ENCODE results near the gene PRSS2. TPM values are rescaled to one million over a fixed set of nuclear protein-coding genes. Genes with fewer than 3 reads are reported as not detected.
"Not testable (repeated sequence)": the region's sequence is repeated elsewhere in the genome, so short reads cannot be mapped to it uniquely, and the experiment has no call there.

The PRSS2 gene
- polyA plus RNA-seq, 1 donor: 60.4 TPM

DNA sequence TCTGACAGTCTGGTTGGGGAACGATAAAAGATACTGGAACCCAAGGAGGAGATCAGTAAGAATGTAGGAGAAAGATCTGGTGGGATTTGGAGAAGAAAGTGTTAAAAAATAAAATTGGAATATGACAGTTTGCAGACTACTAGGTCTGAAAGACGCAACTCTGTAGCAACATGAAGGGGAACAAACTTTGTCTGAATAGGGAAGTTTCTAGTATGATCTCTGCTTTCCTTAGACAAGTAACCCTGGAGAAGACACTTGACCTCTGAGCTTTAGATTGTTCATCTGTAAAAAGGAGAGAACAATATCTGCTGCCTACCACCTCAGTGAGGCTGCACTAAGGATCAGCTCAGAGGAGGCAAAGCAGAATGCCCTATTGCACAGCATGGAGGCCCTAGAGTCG is 24.5 kb upstream of the PRSS2 start:
- Histone ChIP-seq H3K4me1 (ENCODE audit: control insufficient read depth, insufficient read depth, low read length) (no peaks in the 10 kb centered on the region), H3K27ac (ENCODE audit: low read length) (no peak overlapping the region), H3K36me3 (ENCODE audit: control insufficient read depth, insufficient read depth, low read length) (no peaks in the 10 kb centered on the region), H3K9me3 (ENCODE audit: control insufficient read depth, low read depth, low read length) (no peaks in the 10 kb centered on the region), H3K4me3 (ENCODE audit: low read length) (no peak overlapping the region), H3K27me3 (ENCODE audit: control insufficient read depth, insufficient read depth, low read length) (peaks cover 2% of the 10 kb centered on the region)
- WGBS (ENCODE audit: insufficient coverage, low lambda C conversion rate): 82% methylated on average over 2 of the region's 3 CpGs
- DNase-seq: no peak

DNA sequence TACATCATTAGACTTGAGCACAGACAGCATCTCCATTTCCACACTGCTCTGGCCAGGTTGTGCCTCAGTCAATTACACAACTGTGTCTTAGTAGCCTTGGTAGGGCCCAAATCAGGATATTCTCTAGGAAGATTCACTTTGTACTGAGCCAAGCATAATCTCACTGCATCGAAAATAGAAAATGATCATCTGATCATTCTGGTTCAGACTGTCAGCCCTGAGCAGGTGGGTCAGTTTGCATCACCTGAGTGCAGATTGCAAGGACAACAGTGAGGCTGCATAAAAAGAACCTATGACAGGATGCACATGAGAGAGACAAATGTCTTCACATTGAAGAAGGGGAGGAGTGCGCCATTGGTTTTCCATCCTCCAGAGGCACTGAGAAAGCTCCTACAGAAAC is 22.4 kb upstream of the PRSS2 start:
- 100% methylated on average over 1 of the region's 2 CpGs for WGBS (ENCODE audit: insufficient coverage, low lambda C conversion rate)

DNA sequence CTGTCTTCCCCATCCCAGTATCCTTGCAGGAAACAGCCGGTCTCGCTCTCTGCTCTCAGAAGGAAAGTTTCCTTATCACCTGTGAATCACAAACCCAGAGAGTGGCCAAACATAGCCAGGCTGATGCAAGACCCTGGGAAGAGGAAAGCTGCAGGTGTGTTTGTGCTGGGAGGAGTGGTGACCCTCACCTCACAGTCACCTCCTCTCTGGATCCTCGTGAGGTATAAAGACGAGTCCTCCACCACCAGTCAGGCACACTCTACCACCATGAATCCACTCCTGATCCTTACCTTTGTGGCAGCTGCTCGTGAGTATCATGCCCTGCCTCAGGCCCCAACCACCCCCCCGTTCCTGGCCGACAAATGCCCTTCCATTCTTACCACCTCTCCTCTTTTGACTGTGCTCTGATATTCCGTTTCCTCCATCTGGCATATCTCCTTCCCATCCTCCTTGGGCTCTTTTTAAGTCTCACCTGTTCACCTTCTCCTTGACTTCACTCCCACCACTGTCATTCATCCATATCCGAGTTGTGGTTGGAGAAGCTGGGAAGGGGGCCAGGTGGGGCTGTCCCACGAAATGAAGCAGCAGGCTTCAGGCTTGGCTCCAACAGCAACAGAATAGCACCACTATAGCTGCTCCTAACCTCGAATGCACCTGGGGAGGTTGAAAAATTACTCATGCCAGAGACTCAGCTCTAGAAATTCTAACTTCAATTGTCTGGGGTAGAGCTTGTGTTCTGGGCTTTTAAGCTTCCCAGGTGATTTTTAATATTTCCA is 21.4 kb upstream of the PRSS2 start, which contains the start of gene PRSS1:
Gene PRSS1 (plus strand): TSS at position 255 of the 776 bp plus-strand sequence. CDS start 13 bp downstream, at position 268.
- Histone ChIP-seq H3K4me3 (ENCODE audit: low read length) (no peak within 1 kb of the TSS), H3K27ac (ENCODE audit: low read length) (no peak within 1 kb of the TSS), H3K36me3 (ENCODE audit: control insufficient read depth, insufficient read depth, low read length) (no peaks in the 10 kb centered on the region), H3K4me1 (ENCODE audit: control insufficient read depth, insufficient read depth, low read length) (no peaks in the 10 kb centered on the region), H3K27me3 (ENCODE audit: control insufficient read depth, insufficient read depth, low read length) (peaks cover 4% of the 10 kb centered on the region), H3K9me3 (ENCODE audit: control insufficient read depth, low read depth, low read length) (no peaks in the 10 kb centered on the region)
- WGBS (ENCODE audit: insufficient coverage, low lambda C conversion rate): 76% methylated on average over 4 of the region's 11 CpGs
- DNase-seq: no peak

More for the DNA sequence above, 22.4 kb upstream of the PRSS2 start:
- not testable (repeated sequence) for H3K4me1 ChIP-seq (ENCODE audit: control insufficient read depth, insufficient read depth, low read length); H3K27ac ChIP-seq (ENCODE audit: low read length); H3K9me3 ChIP-seq (ENCODE audit: control insufficient read depth, low read depth, low read length); H3K27me3 ChIP-seq (ENCODE audit: control insufficient read depth, insufficient read depth, low read length); H3K4me3 ChIP-seq (ENCODE audit: low read length); DNase-seq; H3K36me3 ChIP-seq (ENCODE audit: control insufficient read depth, insufficient read depth, low read length)

DNA sequence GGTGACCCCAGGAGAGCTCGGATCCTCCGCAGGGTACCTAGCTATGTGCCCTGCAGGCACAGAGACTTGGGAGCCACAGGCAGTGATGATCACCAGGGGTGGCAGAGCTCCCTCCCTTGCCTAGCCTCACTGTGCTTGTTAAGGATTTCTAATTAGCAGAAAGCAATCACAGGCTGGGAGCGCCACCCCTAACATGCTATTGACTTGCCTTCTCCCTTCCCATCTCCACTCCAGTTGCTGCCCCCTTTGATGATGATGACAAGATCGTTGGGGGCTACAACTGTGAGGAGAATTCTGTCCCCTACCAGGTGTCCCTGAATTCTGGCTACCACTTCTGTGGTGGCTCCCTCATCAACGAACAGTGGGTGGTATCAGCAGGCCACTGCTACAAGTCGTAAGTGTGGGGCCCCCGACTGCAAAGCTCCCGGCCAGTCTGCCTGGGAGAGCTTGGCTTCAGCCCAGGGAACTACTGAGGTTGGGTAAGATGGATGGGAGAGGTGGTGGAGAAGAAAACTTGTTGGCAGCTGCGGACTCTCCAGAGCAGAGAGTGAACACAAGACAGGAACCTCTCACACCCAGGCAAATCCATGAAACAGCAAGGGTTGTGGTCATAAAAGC is 20.3 kb upstream of the PRSS2 start:
- H3K27ac ChIP-seq (ENCODE audit: low read length): no peak overlapping the region
- H3K4me3 ChIP-seq (ENCODE audit: low read length): no peak overlapping the region
- H3K4me1 ChIP-seq (ENCODE audit: control insufficient read depth, insufficient read depth, low read length): no peaks in the 10 kb centered on the region
- H3K36me3 ChIP-seq (ENCODE audit: control insufficient read depth, insufficient read depth, low read length): no peaks in the 10 kb centered on the region
- H3K9me3 ChIP-seq (ENCODE audit: control insufficient read depth, low read depth, low read length): no peaks in the 10 kb centered on the region
- H3K27me3 ChIP-seq (ENCODE audit: control insufficient read depth, insufficient read depth, low read length): peaks cover 4% of the 10 kb centered on the region
- WGBS (ENCODE audit: insufficient coverage, low lambda C conversion rate): no CpG with 5 or more reads among the region's 9 CpGs
- DNase-seq: no peak

DNA sequence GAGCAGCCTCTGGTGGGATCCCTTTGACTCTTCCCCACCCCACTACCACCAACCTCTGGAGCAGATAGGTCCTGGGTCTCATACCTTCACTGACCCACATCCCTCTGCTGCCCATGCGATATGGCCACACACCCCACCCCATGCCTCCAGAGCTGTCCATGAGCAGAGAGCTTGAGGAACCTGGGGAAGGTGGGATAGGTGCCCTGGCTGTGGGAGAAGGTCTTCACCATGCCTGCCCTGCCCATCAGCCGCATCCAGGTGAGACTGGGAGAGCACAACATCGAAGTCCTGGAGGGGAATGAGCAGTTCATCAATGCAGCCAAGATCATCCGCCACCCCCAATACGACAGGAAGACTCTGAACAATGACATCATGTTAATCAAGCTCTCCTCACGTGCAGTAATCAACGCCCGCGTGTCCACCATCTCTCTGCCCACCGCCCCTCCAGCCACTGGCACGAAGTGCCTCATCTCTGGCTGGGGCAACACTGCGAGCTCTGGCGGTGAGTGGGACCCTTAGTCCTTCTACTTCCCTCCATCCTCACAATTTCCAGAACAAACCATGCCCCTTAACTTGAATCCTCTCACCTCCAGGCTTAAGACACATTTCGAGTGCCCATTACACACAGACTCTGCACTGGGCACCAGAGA is 19.1 kb upstream of the PRSS2 start:
- not testable (repeated sequence) for DNase-seq; H3K27me3 ChIP-seq (ENCODE audit: control insufficient read depth, insufficient read depth, low read length); H3K36me3 ChIP-seq (ENCODE audit: control insufficient read depth, insufficient read depth, low read length); H3K4me3 ChIP-seq (ENCODE audit: low read length); H3K9me3 ChIP-seq (ENCODE audit: control insufficient read depth, low read depth, low read length); H3K4me1 ChIP-seq (ENCODE audit: control insufficient read depth, insufficient read depth, low read length); H3K27ac ChIP-seq (ENCODE audit: low read length)
- WGBS (ENCODE audit: insufficient coverage, low lambda C conversion rate): 100% methylated on average over 1 of the region's 14 CpGs

DNA sequence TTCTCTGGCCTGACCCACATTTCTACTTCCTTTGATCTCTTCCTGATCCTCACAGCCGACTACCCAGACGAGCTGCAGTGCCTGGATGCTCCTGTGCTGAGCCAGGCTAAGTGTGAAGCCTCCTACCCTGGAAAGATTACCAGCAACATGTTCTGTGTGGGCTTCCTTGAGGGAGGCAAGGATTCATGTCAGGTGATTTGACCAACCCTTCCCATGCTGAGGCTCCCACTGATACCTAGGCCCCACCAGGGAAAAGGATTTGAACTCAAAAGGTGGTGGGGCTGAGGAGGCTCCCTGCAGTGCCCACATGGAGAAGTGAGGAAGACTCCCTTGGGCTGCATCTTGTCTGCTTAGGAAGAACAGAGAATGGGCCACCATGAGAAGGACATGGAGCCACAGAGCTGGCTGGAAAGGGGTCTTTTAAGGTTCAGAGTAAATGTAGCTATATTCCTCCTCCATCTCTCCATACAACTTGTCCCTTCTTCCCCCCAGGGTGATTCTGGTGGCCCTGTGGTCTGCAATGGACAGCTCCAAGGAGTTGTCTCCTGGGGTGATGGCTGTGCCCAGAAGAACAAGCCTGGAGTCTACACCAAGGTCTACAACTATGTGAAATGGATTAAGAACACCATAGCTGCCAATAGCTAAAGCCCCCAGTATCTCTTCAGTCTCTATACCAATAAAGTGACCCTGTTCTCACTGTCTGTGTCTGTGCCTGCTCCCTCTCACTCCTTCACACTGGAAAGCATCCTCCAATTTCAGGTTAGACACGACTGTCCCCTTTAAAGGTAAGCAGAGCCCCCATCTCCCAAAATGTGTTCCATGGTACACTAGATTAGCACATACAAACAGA is 18.2 kb upstream of the PRSS2 start:
- no peak overlapping the region for H3K27ac ChIP-seq (ENCODE audit: low read length)
- H3K36me3 ChIP-seq (ENCODE audit: control insufficient read depth, insufficient read depth, low read length): no peaks in the 10 kb centered on the region
- peaks cover 4% of the 10 kb centered on the region for H3K27me3 ChIP-seq (ENCODE audit: control insufficient read depth, insufficient read depth, low read length)
- no peak overlapping the region for H3K4me3 ChIP-seq (ENCODE audit: low read length)
- no CpG with 5 or more reads among the region's 3 CpGs for WGBS (ENCODE audit: insufficient coverage, low lambda C conversion rate)
- DNase-seq: no peak
- no peaks in the 10 kb centered on the region for H3K4me1 ChIP-seq (ENCODE audit: control insufficient read depth, insufficient read depth, low read length)
- no peaks in the 10 kb centered on the region for H3K9me3 ChIP-seq (ENCODE audit: control insufficient read depth, low read depth, low read length)

DNA sequence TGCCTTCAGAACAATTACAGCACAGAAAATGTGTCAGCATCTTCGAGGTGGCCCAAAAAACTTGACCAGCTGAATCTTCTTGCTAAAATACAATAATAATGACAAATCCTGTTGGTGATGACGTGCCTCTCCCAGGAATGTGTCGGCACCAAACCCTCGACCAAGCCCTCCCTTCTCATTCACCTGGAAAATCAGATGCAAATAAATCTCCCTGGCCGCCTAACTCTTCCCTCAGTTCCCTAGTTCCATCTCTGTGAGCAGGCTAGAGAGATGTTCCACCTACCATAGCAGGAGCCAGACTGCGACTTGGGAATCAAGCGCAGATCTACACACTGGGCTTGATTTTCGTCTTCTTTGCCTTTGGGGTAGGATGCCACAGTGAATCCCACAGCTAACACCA is 17.4 kb upstream of the PRSS2 start:
- H3K4me1 ChIP-seq (ENCODE audit: control insufficient read depth, insufficient read depth, low read length): no peaks in the 10 kb centered on the region
- no peaks in the 10 kb centered on the region for H3K9me3 ChIP-seq (ENCODE audit: control insufficient read depth, low read depth, low read length)
- DNase-seq: no peak
- H3K4me3 ChIP-seq (ENCODE audit: low read length): no peak overlapping the region
- no peak overlapping the region for H3K27ac ChIP-seq (ENCODE audit: low read length)
- H3K27me3 ChIP-seq (ENCODE audit: control insufficient read depth, insufficient read depth, low read length): peaks cover 4% of the 10 kb centered on the region
- no peaks in the 10 kb centered on the region for H3K36me3 ChIP-seq (ENCODE audit: control insufficient read depth, insufficient read depth, low read length)
- WGBS (ENCODE audit: insufficient coverage, low lambda C conversion rate): 90% methylated on average over 2 of the region's 8 CpGs

DNA sequence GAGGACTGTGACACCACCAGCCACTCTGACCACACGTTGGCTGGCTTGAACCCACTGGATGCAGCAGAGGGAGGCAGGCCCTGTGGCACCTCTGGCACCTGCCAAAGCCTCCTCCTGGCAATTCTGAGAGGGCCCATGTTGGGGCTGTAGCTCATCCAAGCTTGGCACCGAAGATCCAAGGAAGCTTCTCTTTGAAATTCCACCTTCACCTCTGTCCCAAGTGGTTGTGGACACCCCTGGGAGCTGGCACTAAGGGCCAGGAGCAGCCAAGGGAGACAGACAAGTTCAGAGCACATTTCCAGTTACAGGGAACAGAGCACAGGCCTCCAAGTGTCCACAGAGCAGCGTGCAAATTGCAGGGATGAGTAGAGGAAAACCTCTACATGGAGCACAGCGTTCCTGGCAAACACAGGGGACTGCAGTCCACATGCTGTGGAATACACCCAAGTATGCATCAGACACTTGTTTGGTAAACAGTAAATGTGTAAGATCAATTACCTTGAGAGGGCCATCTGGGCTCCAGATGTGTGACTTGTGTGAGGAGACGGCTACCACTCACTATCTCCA is 16.8 kb upstream of the PRSS2 start:
- no CpG with 5 or more reads among the region's 5 CpGs for WGBS (ENCODE audit: insufficient coverage, low lambda C conversion rate)
- not testable (repeated sequence) for H3K9me3 ChIP-seq (ENCODE audit: control insufficient read depth, low read depth, low read length); H3K4me3 ChIP-seq (ENCODE audit: low read length); H3K4me1 ChIP-seq (ENCODE audit: control insufficient read depth, insufficient read depth, low read length); DNase-seq; H3K27ac ChIP-seq (ENCODE audit: low read length); H3K36me3 ChIP-seq (ENCODE audit: control insufficient read depth, insufficient read depth, low read length); H3K27me3 ChIP-seq (ENCODE audit: control insufficient read depth, insufficient read depth, low read length)

DNA sequence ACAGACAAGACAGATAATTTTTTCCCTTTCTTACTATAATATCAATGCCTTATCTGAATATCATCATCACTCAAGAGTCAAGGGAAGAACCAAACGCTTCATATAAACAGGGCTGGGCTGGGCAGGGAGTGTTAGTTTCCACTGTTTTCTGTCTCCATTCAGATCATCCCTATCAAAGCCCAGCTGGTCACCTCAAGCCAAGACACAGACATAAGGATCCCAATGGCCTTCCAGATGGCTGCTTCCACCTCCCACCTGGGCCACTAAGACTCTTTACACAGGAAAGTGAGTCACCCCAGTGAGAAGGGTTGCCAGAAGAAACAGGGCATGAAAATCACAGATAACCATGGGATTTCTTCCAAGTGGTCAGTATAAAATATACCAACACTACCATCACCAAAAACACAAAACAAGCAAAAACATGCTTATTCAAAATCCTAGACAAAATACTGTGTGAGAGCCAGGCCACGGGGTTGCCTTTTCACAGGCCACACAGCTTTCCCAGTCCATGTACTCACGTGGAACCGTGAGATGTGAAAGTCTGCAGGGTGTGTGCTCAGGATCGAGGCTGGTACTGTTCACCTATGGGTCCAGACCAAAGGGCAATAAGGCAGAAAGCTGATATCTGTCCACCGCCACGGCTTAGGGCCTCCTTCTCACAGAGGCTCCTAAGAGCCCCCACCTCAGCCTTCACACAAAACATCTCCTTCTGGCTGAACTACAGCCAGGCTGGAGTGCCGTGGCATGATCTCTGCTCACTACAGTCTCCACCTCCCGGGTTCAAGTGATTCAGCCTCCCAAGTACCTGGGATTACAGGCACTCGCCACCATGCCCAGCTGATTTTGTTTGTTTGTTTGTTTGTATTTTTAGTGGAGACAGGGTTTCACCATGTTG is 15.8 kb upstream of the PRSS2 start:
- Histone ChIP-seq H3K36me3 (ENCODE audit: control insufficient read depth, insufficient read depth, low read length) (no peaks in the 10 kb centered on the region), H3K4me3 (ENCODE audit: low read length) (no peak overlapping the region), H3K27me3 (ENCODE audit: control insufficient read depth, insufficient read depth, low read length) (peaks cover 2% of the 10 kb centered on the region), H3K27ac (ENCODE audit: low read length) (no peak overlapping the region), H3K9me3 (ENCODE audit: control insufficient read depth, low read depth, low read length) (no peaks in the 10 kb centered on the region), H3K4me1 (ENCODE audit: control insufficient read depth, insufficient read depth, low read length) (no peaks in the 10 kb centered on the region)
- peak; percentile 7 to 74 for DNase-seq
- 60% methylated on average over 1 of the region's 10 CpGs for WGBS (ENCODE audit: insufficient coverage, low lambda C conversion rate)
